ENCODE measurements around the gene CCDC6.

Gene CCDC6

GRCh38 chr10:59847326-59847725 is 59.0 kb downstream of the CCDC6 start:
- no peak for DNase-seq (ENCODE audit: low spot score)
- Histone ChIP-seq H3K27ac (no peak overlapping the region), H3K4me3 (no peak overlapping the region)
- no peak for TF ChIP-seq CTCF (IDR thresholded peaks at IDR 0.05)

GRCh38 chr10:59844436-59844835 is 61.9 kb downstream of the CCDC6 start:
- H3K27ac ChIP-seq, result peak overlapping the region in 1 of 2 donors; percentile 55
- no peak for DNase-seq (ENCODE audit: low spot score)
- no peak for TF ChIP-seq CTCF (IDR thresholded peaks at IDR 0.05)
- H3K4me3 ChIP-seq, result no peak overlapping the region

- TF ChIP-seq CTCF (IDR thresholded peaks at IDR 0.05), result no peak
- no peak for DNase-seq (ENCODE audit: low spot score)
- Histone ChIP-seq H3K27ac (peak overlapping the region in 1 of 2 donors; percentile 55), H3K4me3 (no peak overlapping the region)
These were observed 62.6 kb downstream of the CCDC6 start for GRCh38 chr10:59843748-59844147.

- Histone ChIP-seq H3K27ac (peak overlapping the region in 1 of 2 donors; percentile 16), H3K4me3 (no peak overlapping the region)
- TF ChIP-seq CTCF (IDR thresholded peaks at IDR 0.05), result no peak
- DNase-seq (ENCODE audit: low spot score), result no peak
These were observed 66.8 kb downstream of the CCDC6 start for GRCh38 chr10:59839576-59839975.

GRCh38 chr10:59838085-59838789 is 68.1 kb downstream of the CCDC6 start:
- no peak overlapping the region for H3K27ac ChIP-seq
- no peak for DNase-seq (ENCODE audit: low spot score)
- H3K4me3 ChIP-seq, result no peak overlapping the region
- TF ChIP-seq CTCF (IDR thresholded peaks at IDR 0.05), result no peak

- Histone ChIP-seq H3K27ac (no peak overlapping the region), H3K4me3 (no peak overlapping the region)
- DNase-seq (ENCODE audit: low spot score), result no peak
- TF ChIP-seq CTCF (IDR thresholded peaks at IDR 0.05), result no peak
These were observed 72.5 kb downstream of the CCDC6 start for GRCh38 chr10:59833810-59834209.

GRCh38 chr10:59832506-59832905 is 73.8 kb downstream of the CCDC6 start:
- DNase-seq (ENCODE audit: low spot score), result no peak
- TF ChIP-seq CTCF (IDR thresholded peaks at IDR 0.05), result no peak
- Histone ChIP-seq H3K27ac (no peak overlapping the region), H3K4me3 (no peak overlapping the region)

Measured in coronary artery (tissue), 2 donors.